Muscle of leg (tissue), 11 donors: ENCODE results near the gene ADAMTS15. TPM values are rescaled to one million over a fixed set of nuclear protein-coding genes. Genes with fewer than 3 reads are reported as not detected.

Experiments
- DNase-seq: peaks from one replicate; pipeline ENCODE4 v3.0.0; 2013
- H3K27ac ChIP-seq: one replicate; pipeline ENCODE4 v1.5.1; 2013; ENCODE audit warnings: mild to moderate bottlenecking, low read length, control low read depth
- H3K27me3 ChIP-seq: one replicate; pipeline ENCODE4 v1.6.1; 2013; ENCODE audit warnings: low read length; ENCODE audit not compliant: control insufficient read depth, insufficient read depth
- H3K36me3 ChIP-seq: one replicate; pipeline ENCODE4 v1.6.1; 2013; ENCODE audit warnings: low read length; ENCODE audit not compliant: control insufficient read depth, insufficient read depth
- H3K4me1 ChIP-seq: one replicate; pipeline ENCODE4 v1.6.1; 2013; ENCODE audit warnings: low read length; ENCODE audit not compliant: control insufficient read depth, insufficient read depth
- H3K4me3 ChIP-seq: one replicate; pipeline ENCODE4 v1.5.1; 2013; ENCODE audit warnings: low read length, control low read depth
- H3K9me3 ChIP-seq: replicated peaks from 2 replicates; pipeline ENCODE4 v1.6.1; 2013; ENCODE audit warnings: low read depth, low read length; ENCODE audit not compliant: control insufficient read depth
- WGBS: methylation state at CpG from one replicate; pipeline ENCODE4 v1.1.5; 2013; ENCODE audit warnings: missing lambda C conversion rate; ENCODE audit not compliant: insufficient coverage; 5-methylcytosine and 5-hydroxymethylcytosine counted together
- polyA plus RNA-seq, 8 donors: library from polyadenylated mRNA; unstranded; fragments of 120-200 nt; gene quantifications; one replicate each; pipeline versions ENCODE4 v1.2.1 to v1.2.3, GENCODE V29; 2013; ENCODE audit warnings: inconsistent platforms in 1 of 8, low replicate concordance in 1 of 8; ENCODE audit not compliant: insufficient read length in 8 of 8, insufficient read depth in 1 of 8
- total RNA-seq: library from RNA; stranded (reverse); fragments of 120-200 nt; gene quantifications from one replicate; pipeline ENCODE4 v1.2.4, GENCODE V29; 2013

Gene ADAMTS15
- total and polyA plus RNA-seq, 9 donors = 17.8 to 33.4 (median 24.6) TPM

DNA sequence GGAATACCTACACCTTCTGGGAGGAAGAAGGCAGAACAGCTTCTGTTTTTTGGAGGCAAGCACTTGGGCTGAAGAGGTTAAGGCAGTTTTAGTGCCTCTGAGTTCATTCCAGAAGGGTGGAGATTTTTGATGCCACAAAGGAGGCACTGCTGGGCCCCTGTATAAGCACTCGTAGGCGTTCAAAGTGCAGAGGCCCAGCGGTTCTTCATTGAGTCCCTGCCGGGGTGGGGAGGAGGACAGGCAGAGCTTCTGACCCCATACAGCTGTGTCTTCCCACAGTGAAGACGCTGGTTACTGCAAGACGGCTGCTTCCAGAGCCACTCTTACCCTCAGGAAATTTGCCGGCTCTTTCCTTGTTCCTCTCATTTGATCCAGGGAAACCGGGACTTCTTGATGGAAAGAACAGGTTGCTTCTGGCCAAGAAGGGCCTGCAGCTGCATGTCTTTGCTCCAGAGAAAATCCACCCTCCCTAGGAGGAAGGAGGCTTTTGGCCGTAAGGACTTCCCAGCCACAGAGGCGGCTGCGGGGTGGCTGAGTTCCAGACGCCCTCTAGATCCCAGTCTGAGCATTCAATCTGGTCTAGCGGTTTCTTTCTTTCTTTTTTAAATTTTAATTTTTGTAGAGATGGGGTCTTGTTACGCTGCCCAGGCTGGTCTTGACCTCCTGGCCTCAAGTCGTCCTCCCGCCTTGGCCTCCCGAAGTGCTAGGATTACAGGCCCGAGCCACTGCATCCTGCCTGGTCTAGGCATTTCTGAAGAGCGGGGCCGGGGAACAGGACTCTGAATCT is 9.4 kb downstream of the ADAMTS15 start:
- Histone ChIP-seq H3K4me1 (peaks cover 57% of the 10 kb centered on the region), H3K36me3 (peaks cover 44% of the 10 kb centered on the region), H3K4me3 (no peak overlapping the region), H3K27ac (peak overlapping the region; percentile 59), H3K9me3 (no peaks in the 10 kb centered on the region), H3K27me3 (peaks cover 3% of the 10 kb centered on the region)
- 37% methylated on average over 16 of the region's 20 CpGs for WGBS
- DNase-seq = peak; percentile 95

- no peak overlapping the region for H3K4me3 ChIP-seq
- no peaks in the 10 kb centered on the region for H3K9me3 ChIP-seq
- H3K4me1 ChIP-seq = peaks cover 54% of the 10 kb centered on the region
- DNase-seq = no peak
- peaks cover 3% of the 10 kb centered on the region for H3K27me3 ChIP-seq
- peak overlapping the region; percentile 59 for H3K27ac ChIP-seq
- H3K36me3 ChIP-seq = peaks cover 49% of the 10 kb centered on the region
- WGBS = 45% methylated on average over 4 of the region's 4 CpGs
Observed at GRCh38 chr11:130458410-130458729, 9.9 kb downstream of the ADAMTS15 start.

GRCh38 chr11:130459521-130459920 is 11.1 kb downstream of the ADAMTS15 start:
- no peak overlapping the region for H3K4me3 ChIP-seq
- H3K4me1 ChIP-seq = peaks cover 49% of the 10 kb centered on the region
- no peak for DNase-seq
- 86% methylated on average over 7 of the region's 7 CpGs for WGBS
- no peak overlapping the region for H3K27ac ChIP-seq
- peaks cover 59% of the 10 kb centered on the region for H3K36me3 ChIP-seq
- H3K9me3 ChIP-seq = no peaks in the 10 kb centered on the region
- peaks cover 3% of the 10 kb centered on the region for H3K27me3 ChIP-seq

DNA sequence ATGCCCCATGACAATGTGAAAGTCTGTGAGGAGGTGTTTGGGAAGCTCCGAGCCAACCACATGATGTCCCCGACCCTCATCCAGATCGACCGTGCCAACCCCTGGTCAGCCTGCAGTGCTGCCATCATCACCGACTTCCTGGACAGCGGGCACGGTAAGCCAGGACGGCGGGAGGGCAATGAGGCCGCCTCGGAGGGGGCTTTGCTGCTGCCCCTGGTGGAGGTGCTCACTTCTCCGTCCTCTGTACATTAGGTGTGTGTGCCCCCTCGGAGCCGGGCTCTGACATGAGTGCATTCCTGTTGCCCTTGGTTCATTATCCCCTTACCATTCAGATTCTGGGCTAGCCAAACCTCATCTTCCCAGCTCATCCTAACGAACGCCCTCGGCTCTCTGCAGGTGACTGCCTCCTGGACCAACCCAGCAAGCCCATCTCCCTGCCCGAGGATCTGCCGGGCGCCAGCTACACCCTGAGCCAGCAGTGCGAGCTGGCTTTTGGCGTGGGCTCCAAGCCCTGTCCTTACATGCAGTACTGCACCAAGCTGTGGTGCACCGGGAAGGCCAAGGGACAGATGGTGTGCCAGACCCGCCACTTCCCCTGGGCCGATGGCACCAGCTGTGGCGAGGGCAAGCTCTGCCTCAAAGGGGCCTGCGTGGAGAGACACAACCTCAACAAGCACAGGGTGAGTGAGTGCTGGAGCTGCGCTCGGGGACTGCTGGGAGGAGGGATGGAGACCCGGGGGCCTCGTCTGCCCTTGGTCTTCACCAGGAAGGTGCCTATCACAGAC is 13.8 kb downstream of the ADAMTS15 start:
- peaks cover 22% of the 10 kb centered on the region for H3K4me1 ChIP-seq
- no peak overlapping the region for H3K27ac ChIP-seq
- no peak for DNase-seq
- H3K36me3 ChIP-seq = peaks cover 70% of the 10 kb centered on the region
- H3K4me3 ChIP-seq = no peak overlapping the region
- 90% methylated on average over 23 of the region's 31 CpGs for WGBS
- no peaks in the 10 kb centered on the region for H3K9me3 ChIP-seq
- no peaks in the 10 kb centered on the region for H3K27me3 ChIP-seq

DNA sequence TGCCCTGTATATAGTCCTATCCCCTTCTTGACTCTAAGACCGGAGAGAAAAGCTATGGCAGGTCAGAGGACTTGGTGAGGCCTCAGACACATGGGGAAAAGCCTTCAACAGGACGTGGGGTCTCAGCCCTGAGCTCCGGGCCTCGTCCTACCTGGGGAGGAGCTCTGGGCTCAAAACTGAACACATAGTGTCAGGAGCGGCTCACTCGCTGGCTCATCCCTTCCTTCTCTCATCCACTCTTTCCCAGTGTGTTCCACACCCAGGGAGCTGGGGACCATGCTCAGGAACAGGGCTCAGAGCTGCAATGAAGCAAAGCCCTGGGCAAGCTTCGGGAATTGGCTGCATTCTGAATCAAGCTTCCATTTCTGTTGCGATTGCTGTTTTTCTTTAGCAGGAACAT is 14.5 kb downstream of the ADAMTS15 start:
- Histone ChIP-seq H3K27me3 (no peaks in the 10 kb centered on the region), H3K27ac (no peak overlapping the region), H3K4me1 (peaks cover 15% of the 10 kb centered on the region), H3K36me3 (peaks cover 75% of the 10 kb centered on the region), H3K9me3 (no peaks in the 10 kb centered on the region), H3K4me3 (no peak overlapping the region)
- WGBS = 66% methylated on average over 7 of the region's 8 CpGs
- no peak for DNase-seq

DNA sequence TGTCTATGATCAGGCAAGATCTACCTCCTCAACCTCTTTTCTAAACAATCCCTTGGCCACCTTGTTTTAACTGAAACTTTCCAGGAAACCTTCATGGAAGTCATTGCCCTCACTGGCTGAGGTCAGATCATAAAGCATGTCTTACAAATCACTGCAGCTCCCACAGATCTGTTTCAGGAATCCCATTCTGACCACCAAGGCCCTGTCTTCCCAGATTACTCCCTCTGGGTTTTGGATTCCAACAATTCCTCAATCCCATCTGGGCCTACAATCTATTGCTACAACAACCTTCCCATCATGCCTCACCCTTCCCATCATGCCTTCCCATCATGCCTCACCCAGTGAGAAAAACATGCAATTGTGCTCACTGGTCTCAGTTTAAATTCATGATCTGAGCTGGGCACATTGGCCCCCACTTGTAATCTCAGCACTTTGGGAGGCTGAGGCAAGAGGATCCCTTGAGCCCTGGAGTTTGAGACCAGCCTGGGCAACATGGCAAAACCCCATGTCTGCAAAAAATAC is 15.9 kb downstream of the ADAMTS15 start:
- Histone ChIP-seq H3K4me1 (peaks cover 6% of the 10 kb centered on the region), H3K36me3 (peaks cover 80% of the 10 kb centered on the region), H3K27ac (no peak overlapping the region), H3K9me3 (no peaks in the 10 kb centered on the region), H3K27me3 (no peaks in the 10 kb centered on the region), H3K4me3 (no peak overlapping the region)
- DNase-seq = no peak

DNA sequence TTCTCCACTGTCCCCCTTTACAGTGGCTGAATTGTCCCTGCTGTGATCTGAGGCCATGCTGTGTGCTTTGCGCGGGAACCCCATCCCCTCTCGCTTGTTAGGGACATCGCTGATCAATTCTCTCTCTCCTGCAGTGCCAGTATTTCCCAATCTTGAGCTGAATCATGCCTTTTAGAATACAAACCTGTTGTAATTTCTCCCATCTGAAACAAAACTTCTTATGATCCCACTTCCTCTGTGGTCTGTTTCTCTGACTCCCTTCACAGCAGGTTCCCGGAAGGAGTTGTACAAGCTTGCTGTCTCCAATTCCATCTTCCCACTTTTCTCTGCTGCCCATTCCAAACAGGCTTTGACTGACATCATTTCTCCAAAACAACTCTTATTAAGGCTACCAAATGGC is 16.8 kb downstream of the ADAMTS15 start:
- H3K4me1 ChIP-seq = peaks cover 6% of the 10 kb centered on the region
- no peak overlapping the region for H3K4me3 ChIP-seq
- WGBS = 92% methylated on average over 5 of the region's 5 CpGs
- no peaks in the 10 kb centered on the region for H3K27me3 ChIP-seq
- H3K27ac ChIP-seq = no peak overlapping the region
- no peaks in the 10 kb centered on the region for H3K9me3 ChIP-seq
- DNase-seq = no peak
- peaks cover 81% of the 10 kb centered on the region for H3K36me3 ChIP-seq

DNA sequence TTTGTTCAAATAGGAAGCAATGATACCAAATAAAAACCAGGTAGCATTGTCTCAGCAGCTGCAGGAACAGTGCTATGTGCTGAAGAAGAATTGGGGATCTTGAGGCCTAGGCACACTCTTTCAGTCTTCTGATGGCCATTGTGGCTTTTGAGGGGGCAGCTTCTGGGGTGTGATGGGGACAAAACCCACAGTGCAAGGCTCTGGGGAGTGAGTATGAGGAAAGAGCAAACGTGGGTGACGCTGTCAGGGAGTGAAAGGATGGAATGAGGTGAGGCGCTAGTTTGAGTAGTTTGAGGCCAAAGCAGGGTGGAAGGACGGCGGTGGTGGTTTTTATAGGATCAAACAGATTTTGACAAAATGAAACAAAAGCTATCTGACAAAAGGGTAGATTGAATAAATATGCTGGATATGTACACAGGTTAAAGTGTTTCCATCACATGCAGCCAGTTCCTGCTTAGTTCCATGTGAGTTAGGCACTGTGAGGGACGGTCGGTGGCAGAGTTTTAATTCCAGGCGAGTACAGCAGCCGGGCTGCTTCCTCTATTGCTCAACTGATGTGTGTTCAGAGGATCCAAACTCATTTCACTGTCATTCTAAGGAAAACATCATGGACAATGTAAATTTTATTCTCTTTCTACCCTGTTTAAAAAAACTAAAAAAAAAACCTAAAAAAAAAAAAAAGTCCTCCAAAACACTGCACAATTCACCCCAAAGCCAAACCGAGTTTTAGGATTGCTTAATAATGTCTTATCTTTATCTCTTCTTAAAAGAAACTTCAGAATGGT is 18.9 kb downstream of the ADAMTS15 start:
- 81% methylated on average over 6 of the region's 10 CpGs for WGBS
- H3K4me1 ChIP-seq = no peaks in the 10 kb centered on the region
- H3K36me3 ChIP-seq = peaks cover 79% of the 10 kb centered on the region
- no peaks in the 10 kb centered on the region for H3K9me3 ChIP-seq
- no peak overlapping the region for H3K27ac ChIP-seq
- H3K27me3 ChIP-seq = no peaks in the 10 kb centered on the region
- no peak for DNase-seq
- H3K4me3 ChIP-seq = no peak overlapping the region

DNA sequence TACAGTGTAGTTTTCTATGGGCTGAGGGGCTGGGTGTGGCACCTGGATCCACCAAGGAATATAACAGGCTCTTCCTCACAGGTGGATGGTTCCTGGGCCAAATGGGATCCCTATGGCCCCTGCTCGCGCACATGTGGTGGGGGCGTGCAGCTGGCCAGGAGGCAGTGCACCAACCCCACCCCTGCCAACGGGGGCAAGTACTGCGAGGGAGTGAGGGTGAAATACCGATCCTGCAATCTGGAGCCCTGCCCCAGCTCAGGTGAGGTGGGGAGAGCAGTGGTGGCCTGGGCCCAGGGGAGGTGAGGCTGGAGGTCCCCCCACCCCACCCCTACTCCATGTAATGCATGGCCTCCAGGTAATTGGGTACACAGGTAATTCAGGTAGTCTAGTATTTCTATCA is 20.7 kb downstream of the ADAMTS15 start:
- Histone ChIP-seq H3K27ac (no peak overlapping the region), H3K4me3 (no peak overlapping the region), H3K36me3 (peaks cover 78% of the 10 kb centered on the region), H3K4me1 (no peaks in the 10 kb centered on the region), H3K9me3 (no peaks in the 10 kb centered on the region), H3K27me3 (no peaks in the 10 kb centered on the region)
- WGBS = 89% methylated on average over 3 of the region's 6 CpGs
- no peak for DNase-seq
